ENCODE measurements around the gene RHOT1.
"Not testable (repeated sequence)": the region's sequence is repeated elsewhere in the genome, so short reads cannot be mapped to it uniquely, and the experiment has no call there.

Gene RHOT1

GRCh38 chr17:32261936-32262510 is 119.7 kb downstream of the RHOT1 start:
- H3K4me3 ChIP-seq (ENCODE audit: low read depth, low read length), result no peak overlapping the region
- DNase-seq, result no peak
- H3K4me1 ChIP-seq, result no peaks in the 10 kb centered on the region
- TF ChIP-seq CTCF (IDR thresholded peaks at IDR 0.05; ENCODE audit: low read depth, low read length), result no peak
- no peaks in the 10 kb centered on the region for H3K9me3 ChIP-seq
- no peaks in the 10 kb centered on the region for H3K36me3 ChIP-seq
- no peaks in the 10 kb centered on the region for H3K27me3 ChIP-seq

DNA sequence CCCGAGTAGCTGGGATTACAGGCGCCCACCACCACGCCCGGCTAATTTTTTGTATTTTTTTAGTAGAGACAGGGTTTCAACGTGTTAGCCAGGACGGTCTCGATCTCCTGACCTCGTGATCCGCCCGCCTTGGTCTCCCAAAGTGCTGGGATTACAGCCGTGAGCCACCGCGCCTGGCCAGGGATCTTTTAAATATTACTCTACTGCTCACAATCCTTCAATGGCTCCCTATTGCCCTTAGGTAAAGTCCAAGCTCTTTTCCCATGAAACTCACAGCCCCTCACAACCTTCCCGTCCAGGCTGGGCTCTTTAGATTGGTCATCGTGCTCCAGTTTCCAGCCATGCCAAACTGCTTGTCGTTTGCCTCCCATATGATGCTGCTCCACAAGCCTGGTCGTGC is 121.2 kb downstream of the RHOT1 start:
- H3K27me3 ChIP-seq; H3K36me3 ChIP-seq; H3K4me1 ChIP-seq; DNase-seq; H3K9me3 ChIP-seq; H3K4me3 ChIP-seq (ENCODE audit: low read depth, low read length): not testable (repeated sequence)

- H3K4me1 ChIP-seq, result no peaks in the 10 kb centered on the region
- DNase-seq, result no peak
- H3K27me3 ChIP-seq, result no peaks in the 10 kb centered on the region
- H3K9me3 ChIP-seq, result no peaks in the 10 kb centered on the region
- peak; percentile 16; the same call in 1 of the 2 replicates for TF ChIP-seq CTCF (IDR thresholded peaks at IDR 0.05; ENCODE audit: low read depth, low read length)
- no peaks in the 10 kb centered on the region for H3K36me3 ChIP-seq
- H3K4me3 ChIP-seq (ENCODE audit: low read depth, low read length), result no peak overlapping the region
Observed at GRCh38 chr17:32264140-32264799, 122.0 kb downstream of the RHOT1 start.

GRCh38 chr17:32264823-32265191 is 122.5 kb downstream of the RHOT1 start:
- DNase-seq, result no peak
- Histone ChIP-seq H3K4me1 (no peaks in the 10 kb centered on the region), H3K36me3 (no peaks in the 10 kb centered on the region), H3K9me3 (no peaks in the 10 kb centered on the region), H3K4me3 (ENCODE audit: low read depth, low read length) (peak overlapping the region; percentile 32; the same call in 1 of the 2 replicates), H3K27me3 (no peaks in the 10 kb centered on the region)
- no peak for TF ChIP-seq CTCF (IDR thresholded peaks at IDR 0.05; ENCODE audit: low read depth, low read length)

GRCh38 chr17:32265192-32265923 is 123.1 kb downstream of the RHOT1 start, which contains the start of gene RHBDL3:
TSS of gene RHBDL3 (plus strand) at chr17:32265832. CDS start at chr17:32266190, 358 bp downstream.
- no peak for TF ChIP-seq CTCF (IDR thresholded peaks at IDR 0.05; ENCODE audit: low read depth, low read length)
- Histone ChIP-seq H3K4me3 (ENCODE audit: low read depth, low read length) (peak within 1 kb of the TSS; percentile 57), H3K27me3 (no peaks in the 10 kb centered on the region), H3K36me3 (no peaks in the 10 kb centered on the region), H3K9me3 (no peaks in the 10 kb centered on the region), H3K4me1 (no peaks in the 10 kb centered on the region)
- DNase-seq, result peak; percentile 41

DNA sequence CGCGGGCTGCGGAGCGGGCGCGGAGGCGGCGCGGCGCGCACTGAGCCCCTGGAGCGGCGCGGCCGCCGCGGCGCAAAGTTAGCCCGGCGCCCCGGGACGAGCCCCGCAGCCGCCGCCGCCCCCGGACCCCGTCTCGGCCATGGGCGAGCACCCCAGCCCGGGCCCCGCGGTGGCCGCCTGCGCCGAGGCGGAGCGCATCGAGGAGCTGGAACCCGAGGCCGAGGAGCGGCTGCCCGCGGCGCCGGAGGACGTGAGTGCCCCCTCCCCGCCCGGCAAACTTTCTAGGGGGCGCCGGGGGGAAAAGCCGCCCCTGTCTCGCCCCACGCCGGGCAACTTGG is 123.7 kb downstream of the RHOT1 start:
- Histone ChIP-seq H3K36me3 (no peaks in the 10 kb centered on the region), H3K27me3 (no peaks in the 10 kb centered on the region), H3K4me1 (no peaks in the 10 kb centered on the region), H3K9me3 (no peaks in the 10 kb centered on the region), H3K4me3 (ENCODE audit: low read depth, low read length) (peak overlapping the region; percentile 57)
- DNase-seq, result no peak
- TF ChIP-seq CTCF (IDR thresholded peaks at IDR 0.05; ENCODE audit: low read depth, low read length), result no peak
